Activated naive CD8-positive, alpha-beta T cell treated with anti-CD3 and anti-CD28 coated beads, Interleukin-2, amount 50 U/mL, for 24 hours (primary cell): ENCODE results near the gene AKAP6.
"Not testable (repeated sequence)": the region's sequence is repeated elsewhere in the genome, so short reads cannot be mapped to it uniquely, and the experiment has no call there.

Experiments
- ATAC-seq: fragments of 150-1000 bp; cut with Tn5 transposase; one replicate; pipeline ENCODE4 v1.10.0; 2021
- DNase-seq: peaks from one replicate; pipeline ENCODE4 v3.0.0; 2021
- H3K27ac Mint-ChIP-seq: one replicate; pipeline ENCODE4 v1.8.0; 2021; ENCODE audit warnings: mild to moderate bottlenecking, mixed read lengths
- H3K27me3 Mint-ChIP-seq: one replicate; pipeline ENCODE4 v1.8.0; 2021; ENCODE audit warnings: mixed read lengths
- H3K36me3 Mint-ChIP-seq: one replicate; pipeline ENCODE4 v1.8.0; 2021; ENCODE audit warnings: low read depth, mixed read lengths
- H3K4me1 Mint-ChIP-seq: one replicate; pipeline ENCODE4 v1.8.0; 2021; ENCODE audit warnings: mixed read lengths
- H3K4me3 Mint-ChIP-seq: one replicate; pipeline ENCODE4 v1.8.0; 2021; ENCODE audit warnings: mild to moderate bottlenecking, moderate library complexity, mixed read lengths
- H3K9me3 Mint-ChIP-seq: one replicate; pipeline ENCODE4 v1.8.0; 2021; ENCODE audit warnings: mixed read lengths

Gene AKAP6

DNA sequence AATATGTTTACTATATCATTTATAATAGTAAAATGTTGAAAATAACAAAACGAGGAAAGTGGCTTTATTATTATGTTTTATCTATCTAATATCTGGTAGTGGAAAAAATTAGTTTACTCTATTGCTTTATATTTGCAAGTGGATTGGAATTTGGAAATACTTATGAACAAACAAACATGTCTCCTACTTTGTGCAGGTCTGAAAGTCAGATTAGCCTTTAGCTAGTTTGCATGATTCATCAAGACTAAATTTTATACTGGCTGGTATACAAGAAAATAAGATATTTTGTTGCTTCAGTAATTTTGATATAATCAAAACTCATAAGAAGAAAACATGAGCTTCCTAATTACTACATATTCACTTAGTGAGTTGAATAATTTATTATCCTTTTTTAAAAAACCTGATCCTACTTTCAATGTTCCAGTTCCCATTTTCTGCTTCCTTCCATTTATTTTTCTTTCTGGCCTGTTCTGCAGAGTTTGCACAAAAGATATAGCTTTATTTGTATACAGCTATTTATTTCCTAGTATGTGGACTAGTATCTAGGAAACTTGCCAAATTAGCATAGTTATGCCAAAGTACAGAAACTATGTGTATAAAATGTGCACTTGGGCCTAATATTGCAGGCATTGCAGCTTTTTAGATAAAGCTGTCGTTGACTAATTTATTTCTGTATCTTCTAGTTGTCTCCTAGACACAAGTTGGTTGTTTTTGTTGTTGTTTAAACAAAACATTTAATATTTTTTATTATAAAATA is 122.0 kb downstream of the AKAP6 start:
- DNase-seq = no peak
- H3K27ac Mint-ChIP-seq = no peak overlapping the region

GRCh38 chr14:32453857-32454810 is 125.0 kb downstream of the AKAP6 start:
- H3K36me3 Mint-ChIP-seq = no peaks in the 10 kb centered on the region
- no peaks in the 10 kb centered on the region for H3K27me3 Mint-ChIP-seq
- DNase-seq = no peak
- H3K4me3 Mint-ChIP-seq = no peak overlapping the region
- H3K9me3 Mint-ChIP-seq = peaks cover 3% of the 10 kb centered on the region
- no peak overlapping the region for H3K27ac Mint-ChIP-seq
- ATAC-seq = no peak
- no peaks in the 10 kb centered on the region for H3K4me1 Mint-ChIP-seq

More for the DNA sequence above, 122.0 kb downstream of the AKAP6 start:
- no peak for ATAC-seq
- Mint-ChIP-seq H3K36me3 (no peaks in the 10 kb centered on the region), H3K4me3 (no peak overlapping the region), H3K9me3 (no peaks in the 10 kb centered on the region), H3K27me3 (no peaks in the 10 kb centered on the region), H3K4me1 (no peaks in the 10 kb centered on the region)

- Mint-ChIP-seq H3K27ac (no peak overlapping the region), H3K9me3 (peaks cover 10% of the 10 kb centered on the region), H3K27me3 (no peaks in the 10 kb centered on the region), H3K36me3 (no peaks in the 10 kb centered on the region), H3K4me3 (no peak overlapping the region), H3K4me1 (no peaks in the 10 kb centered on the region)
- DNase-seq = no peak
- ATAC-seq = no peak
These were observed 128.3 kb downstream of the AKAP6 start for GRCh38 chr14:32457213-32457920.

DNA sequence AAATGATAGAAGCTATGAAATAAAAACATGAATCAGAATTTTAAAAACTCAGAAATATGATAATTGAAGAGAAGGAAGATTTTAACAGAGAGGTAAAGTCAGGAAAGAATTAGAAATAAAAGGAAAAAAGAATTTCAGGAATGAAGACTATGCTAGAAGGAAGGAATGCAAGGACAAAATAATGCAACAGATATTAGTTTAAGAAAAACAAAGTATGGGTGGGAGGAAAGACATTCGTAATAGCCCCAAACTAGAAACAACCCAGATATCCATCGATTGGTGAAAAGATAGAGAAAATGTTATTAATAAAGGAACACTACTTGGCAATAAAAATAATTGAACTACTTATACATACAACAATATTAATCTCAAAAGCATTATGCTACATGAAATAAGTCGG is 129.6 kb downstream of the AKAP6 start:
- H3K9me3 Mint-ChIP-seq = peaks cover 23% of the 10 kb centered on the region
- H3K27me3 Mint-ChIP-seq = no peaks in the 10 kb centered on the region
- H3K36me3 Mint-ChIP-seq = no peaks in the 10 kb centered on the region
- no peak overlapping the region for H3K4me3 Mint-ChIP-seq
- no peak for DNase-seq
- H3K27ac Mint-ChIP-seq = no peak overlapping the region
- no peak for ATAC-seq
- H3K4me1 Mint-ChIP-seq = no peaks in the 10 kb centered on the region

DNA sequence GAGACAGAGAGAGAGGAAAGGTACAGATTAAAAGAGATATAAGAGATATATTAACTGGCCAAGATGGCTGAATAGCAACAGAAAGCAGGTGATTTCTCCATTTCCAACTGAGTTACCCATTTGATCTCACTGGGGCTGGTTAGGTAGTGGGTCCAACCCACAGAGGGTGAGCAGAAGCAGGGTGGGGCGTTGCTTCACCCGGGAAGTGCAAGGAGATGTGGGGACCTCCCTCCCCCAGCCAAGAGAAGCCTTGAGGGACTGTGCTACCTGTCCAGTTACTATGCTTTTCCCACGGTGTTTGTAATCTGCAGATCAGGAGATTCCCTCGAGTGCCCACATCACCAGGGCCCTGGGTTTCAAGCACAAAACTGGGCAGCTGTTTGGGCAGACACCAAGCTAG is 131.2 kb downstream of the AKAP6 start:
- DNase-seq = no peak
- peaks cover 1% of the 10 kb centered on the region for H3K27me3 Mint-ChIP-seq
- no peaks in the 10 kb centered on the region for H3K4me1 Mint-ChIP-seq
- peaks cover 30% of the 10 kb centered on the region for H3K9me3 Mint-ChIP-seq
- no peaks in the 10 kb centered on the region for H3K36me3 Mint-ChIP-seq
- no peak overlapping the region for H3K27ac Mint-ChIP-seq
- H3K4me3 Mint-ChIP-seq = no peak overlapping the region
- ATAC-seq = no peak

DNA sequence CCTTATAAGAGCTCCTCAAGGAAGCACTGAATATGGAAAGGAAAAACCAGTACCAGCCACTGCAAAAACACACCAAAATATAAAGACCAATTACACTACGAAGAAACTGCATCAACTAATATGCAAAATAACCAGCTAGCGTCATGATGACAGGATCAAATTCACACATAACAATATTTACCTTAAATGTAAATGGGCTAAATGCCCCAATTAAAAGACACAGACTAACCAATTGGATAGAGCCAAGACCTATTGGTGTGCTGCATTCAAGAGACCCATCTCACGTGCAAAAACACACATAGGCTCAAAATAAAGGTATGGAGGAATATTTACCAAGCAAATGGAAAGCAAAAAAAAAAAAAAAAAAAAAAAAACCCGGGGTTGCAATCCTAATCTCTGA is 133.5 kb downstream of the AKAP6 start:
- H3K36me3 Mint-ChIP-seq, DNase-seq, H3K4me1 Mint-ChIP-seq, ATAC-seq, H3K27ac Mint-ChIP-seq, H3K27me3 Mint-ChIP-seq, H3K4me3 Mint-ChIP-seq: not testable (repeated sequence)
- peaks cover 30% of the 10 kb centered on the region for H3K9me3 Mint-ChIP-seq

GRCh38 chr14:32468955-32469354 is 139.9 kb downstream of the AKAP6 start:
- DNase-seq (no peak), ATAC-seq (no peak)
- Mint-ChIP-seq H3K4me3 (no peak overlapping the region), H3K27ac (no peak overlapping the region), H3K27me3 (peaks cover 1% of the 10 kb centered on the region), H3K36me3 (no peaks in the 10 kb centered on the region), H3K4me1 (no peaks in the 10 kb centered on the region), H3K9me3 (peaks cover 5% of the 10 kb centered on the region)

DNA sequence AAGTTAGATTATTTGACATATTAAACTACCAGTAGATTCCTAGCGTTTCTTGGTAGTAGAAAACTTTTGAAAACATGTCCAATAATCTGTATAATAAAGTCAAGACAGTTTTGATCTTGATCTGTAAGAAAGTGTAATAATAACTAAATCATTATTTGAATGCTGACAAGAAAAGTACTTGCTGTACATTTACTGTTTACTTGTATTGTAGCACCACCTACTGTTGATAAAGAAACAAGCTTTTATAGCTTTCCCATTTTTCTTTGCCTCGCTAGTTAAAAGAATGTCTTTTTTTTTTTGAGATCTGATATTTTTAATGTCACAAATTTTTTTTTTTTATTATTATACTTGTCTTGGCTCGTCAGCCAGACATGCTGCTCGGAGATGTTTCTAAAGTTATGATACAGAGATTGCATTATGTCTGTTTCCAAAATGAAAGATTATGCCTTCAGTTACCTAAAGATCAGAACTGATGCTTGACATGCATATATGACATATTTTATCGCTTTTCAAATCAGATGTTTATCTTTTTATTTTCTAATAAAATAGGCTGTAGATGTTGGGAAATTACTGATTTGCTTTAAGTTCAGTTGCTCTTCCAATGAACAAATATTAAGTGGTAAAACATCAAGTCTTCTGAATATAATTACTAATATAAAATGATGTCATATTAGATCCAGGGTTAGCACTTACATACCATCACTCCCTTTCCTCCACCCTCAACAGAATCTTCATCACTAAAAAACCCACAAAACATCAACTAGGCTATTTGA is 140.5 kb downstream of the AKAP6 start:
- H3K4me3 Mint-ChIP-seq = no peak overlapping the region
- no peak overlapping the region for H3K27ac Mint-ChIP-seq
- peaks cover 5% of the 10 kb centered on the region for H3K9me3 Mint-ChIP-seq
- ATAC-seq (no peak), DNase-seq (no peak)
- H3K36me3 Mint-ChIP-seq = no peaks in the 10 kb centered on the region
- H3K4me1 Mint-ChIP-seq = no peaks in the 10 kb centered on the region
- H3K27me3 Mint-ChIP-seq = no peaks in the 10 kb centered on the region

- DNase-seq (no peak), ATAC-seq (no peak)
- no peaks in the 10 kb centered on the region for H3K4me1 Mint-ChIP-seq
- H3K9me3 Mint-ChIP-seq = no peaks in the 10 kb centered on the region
- H3K27ac Mint-ChIP-seq = no peak overlapping the region
- H3K4me3 Mint-ChIP-seq = no peak overlapping the region
- no peaks in the 10 kb centered on the region for H3K27me3 Mint-ChIP-seq
- H3K36me3 Mint-ChIP-seq = no peaks in the 10 kb centered on the region
These were observed 141.1 kb downstream of the AKAP6 start for GRCh38 chr14:32470161-32470715.

DNA sequence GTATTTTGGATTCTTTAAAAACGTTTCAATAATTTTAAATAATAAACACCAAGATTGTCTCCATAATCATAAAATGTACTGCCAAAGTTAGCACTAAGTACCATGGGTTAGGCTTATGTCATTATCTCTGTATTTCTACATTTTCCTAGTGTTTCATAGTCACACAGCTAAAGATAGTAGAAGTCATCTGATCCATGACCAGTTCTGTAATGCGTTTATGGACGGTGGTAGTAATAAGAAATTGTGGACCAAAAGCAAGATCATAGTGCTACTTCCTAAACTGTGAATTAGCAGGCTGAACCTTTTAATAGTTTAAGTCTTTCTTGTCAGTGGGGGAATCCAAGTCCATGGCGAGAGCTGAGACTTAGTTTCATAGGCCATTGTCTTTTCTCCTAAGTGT is 142.1 kb downstream of the AKAP6 start:
- no peaks in the 10 kb centered on the region for H3K9me3 Mint-ChIP-seq
- no peaks in the 10 kb centered on the region for H3K27me3 Mint-ChIP-seq
- H3K4me3 Mint-ChIP-seq = no peak overlapping the region
- no peak for DNase-seq
- H3K27ac Mint-ChIP-seq = no peak overlapping the region
- H3K4me1 Mint-ChIP-seq = no peaks in the 10 kb centered on the region
- H3K36me3 Mint-ChIP-seq = no peaks in the 10 kb centered on the region
- no peak for ATAC-seq

- Mint-ChIP-seq H3K4me3 (no peak overlapping the region), H3K36me3 (no peaks in the 10 kb centered on the region), H3K9me3 (no peaks in the 10 kb centered on the region), H3K27ac (no peak overlapping the region), H3K4me1 (no peaks in the 10 kb centered on the region), H3K27me3 (no peaks in the 10 kb centered on the region)
- no peak for DNase-seq
- ATAC-seq = no peak
These were observed 143.0 kb downstream of the AKAP6 start for GRCh38 chr14:32472076-32472475.

DNA sequence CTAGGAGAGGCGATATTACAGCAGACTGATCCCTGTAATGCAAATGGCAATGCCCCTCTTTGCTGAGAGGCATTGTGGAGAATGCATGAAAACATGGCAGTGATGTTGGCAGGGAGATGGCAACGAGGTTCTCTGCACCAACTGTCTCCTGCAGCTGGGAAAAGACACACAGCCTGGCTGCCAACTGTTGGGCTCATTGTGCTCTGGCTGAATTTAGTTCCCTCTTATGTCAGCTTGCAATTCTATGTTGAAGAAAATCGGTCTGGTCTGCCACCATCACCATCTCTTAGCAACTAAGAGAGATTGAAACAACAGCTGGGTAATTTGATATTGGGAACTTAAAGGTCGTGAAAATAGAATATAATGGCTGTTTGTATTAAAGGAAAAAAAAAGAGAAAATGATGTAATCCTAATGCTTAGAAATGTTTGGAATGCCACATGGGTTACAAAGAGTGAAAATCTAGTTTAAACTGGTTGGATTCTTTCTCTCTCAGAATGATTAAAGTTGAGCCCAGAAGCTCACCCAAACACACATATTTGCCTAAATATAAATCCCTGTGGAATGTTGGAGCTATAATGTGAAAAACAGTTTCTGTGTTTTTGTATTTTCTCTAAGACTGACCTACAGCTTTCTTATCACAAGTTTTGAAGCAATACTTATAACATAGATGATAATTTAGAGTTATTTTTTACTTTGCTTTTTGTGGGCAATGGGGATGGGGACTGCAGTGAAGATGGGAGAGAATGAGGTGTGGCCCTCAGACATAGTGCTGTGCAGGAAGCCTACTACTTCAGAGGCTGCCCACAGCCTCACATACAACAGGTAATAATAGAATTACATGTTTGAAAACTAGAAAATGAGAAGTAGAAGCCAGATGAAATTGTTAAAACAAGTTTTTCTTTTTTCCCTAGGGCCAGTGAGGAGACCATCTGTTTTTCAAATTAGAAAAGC is 143.7 kb downstream of the AKAP6 start:
- no peaks in the 10 kb centered on the region for H3K4me1 Mint-ChIP-seq
- no peak overlapping the region for H3K4me3 Mint-ChIP-seq
- H3K27me3 Mint-ChIP-seq = no peaks in the 10 kb centered on the region
- H3K36me3 Mint-ChIP-seq = no peaks in the 10 kb centered on the region
- H3K27ac Mint-ChIP-seq = no peak overlapping the region
- no peak for DNase-seq
- no peaks in the 10 kb centered on the region for H3K9me3 Mint-ChIP-seq
- ATAC-seq = no peak

DNA sequence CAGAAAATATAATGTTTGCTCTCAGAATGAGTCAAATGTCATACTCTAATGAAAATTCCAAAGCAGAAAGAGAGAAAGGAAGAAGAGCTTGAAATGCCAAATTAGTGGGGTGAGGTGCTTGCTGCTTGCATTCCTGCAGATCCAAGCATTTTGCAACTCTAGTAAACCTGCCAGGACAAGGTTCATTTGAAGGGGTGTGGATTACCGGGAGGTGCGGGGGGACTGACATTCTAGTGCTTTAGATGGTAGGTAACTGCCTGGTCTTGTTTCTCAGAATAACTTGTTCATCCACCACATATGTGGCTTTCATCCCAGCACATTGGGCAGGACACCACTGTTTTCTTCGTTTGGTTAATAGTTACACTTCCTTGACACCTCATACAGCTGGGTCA is 144.4 kb downstream of the AKAP6 start:
- no peak for DNase-seq
- H3K4me3 Mint-ChIP-seq = no peak overlapping the region

More for the DNA sequence above, 144.4 kb downstream of the AKAP6 start:
- Mint-ChIP-seq H3K27me3 (no peaks in the 10 kb centered on the region), H3K4me1 (no peaks in the 10 kb centered on the region), H3K9me3 (no peaks in the 10 kb centered on the region), H3K36me3 (no peaks in the 10 kb centered on the region), H3K27ac (no peak overlapping the region)
- no peak for ATAC-seq
